Bronchial epithelial cell (primary cell): ENCODE measurements around the gene KNDC1. TPM values are rescaled to one million over a fixed set of nuclear protein-coding genes. Genes with fewer than 3 reads are reported as not detected.
"Not testable (repeated sequence)": the region's sequence is repeated elsewhere in the genome, so short reads cannot be mapped to it uniquely, and the experiment has no call there.

Experiments
- DNase-seq: peaks from one replicate; pipeline ENCODE4 v3.0.0-alpha.2; 2010; ENCODE audit warnings: low read depth
- FAIRE-seq: peaks from 2 replicates; lab custom pipeline; 2011; peaks lifted over from hg19 to GRCh38; lab: Jason Lieb, UNC
- H3K27me3 ChIP-seq: 2 replicates; pipeline ENCODE4 v1.5.1; 2011; ENCODE audit warnings: low read length; ENCODE audit not compliant: control insufficient read depth, insufficient read depth
- H3K36me3 ChIP-seq: 2 replicates; pipeline ENCODE4 v1.5.1; 2011; ENCODE audit warnings: low read length; ENCODE audit not compliant: control insufficient read depth, insufficient read depth
- H3K4me3 ChIP-seq: 2 replicates; pipeline ENCODE4 v1.5.1; 2011; ENCODE audit warnings: mild to moderate bottlenecking, low read depth, low read length, control low read depth
- total RNA-seq: library from RNA; depleted of rRNA; stranded (reverse); fragments of >200 nt; gene quantifications from 2 replicates; pipeline ENCODE4 v1.2.1, GENCODE V29; 2014
- TF ChIP-seq, protein P1 (sequence below): IDR thresholded peaks from 2 replicates; pipeline ENCODE4 v1.5.1; 2011; ENCODE audit warnings: mild to moderate bottlenecking, moderate library complexity, low read length, control low read depth, inconsistent platforms; ENCODE audit not compliant: insufficient read depth, severe bottlenecking

The KNDC1 gene
- total RNA-seq, 1 donor from 2014 or later: under 0.01 TPM

DNA sequence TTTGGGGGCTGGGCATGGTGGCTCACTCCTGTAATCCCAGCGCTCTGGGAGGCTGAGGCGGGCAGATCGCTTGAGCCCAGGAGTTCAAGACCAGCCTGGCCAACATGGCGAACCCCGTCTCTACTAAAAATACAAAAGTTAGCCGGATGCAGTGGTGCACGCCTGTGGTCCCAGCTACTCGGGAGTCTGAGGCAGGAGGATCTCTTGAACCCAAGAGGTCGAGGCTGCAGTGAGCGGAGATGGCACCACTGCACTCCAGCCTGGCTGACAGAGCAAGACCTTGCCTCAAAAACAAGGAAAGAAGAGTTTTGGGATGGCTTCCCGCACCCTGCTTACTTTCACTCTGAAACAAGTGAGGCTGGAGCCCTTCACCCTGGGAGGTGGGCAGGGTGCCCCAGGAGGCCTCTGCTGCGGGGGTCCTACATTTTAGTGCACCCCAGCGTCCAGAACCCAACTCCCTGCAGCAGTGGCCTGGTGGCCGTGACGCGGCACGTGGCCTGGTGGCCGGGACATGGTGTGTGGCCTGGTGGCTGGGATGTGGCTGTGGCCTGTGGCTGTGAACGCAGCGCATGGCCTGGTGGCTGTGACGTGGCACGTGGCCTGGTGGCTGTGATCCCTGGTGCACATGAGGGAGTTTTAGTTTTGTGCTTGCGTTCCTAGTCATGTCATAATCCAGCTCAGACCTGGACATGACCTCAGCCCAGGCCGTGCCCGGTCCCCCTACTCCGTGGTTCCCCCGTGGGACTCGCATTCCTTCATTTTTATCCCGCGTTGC is 9.3 kb downstream of the KNDC1 start:
- Histone ChIP-seq H3K36me3 (no peaks in the 10 kb centered on the region), H3K4me3 (no peak overlapping the region), H3K27me3 (no peaks in the 10 kb centered on the region)
- DNase-seq (no peak), FAIRE-seq (no peak)
- TF ChIP-seq, protein P1, sequence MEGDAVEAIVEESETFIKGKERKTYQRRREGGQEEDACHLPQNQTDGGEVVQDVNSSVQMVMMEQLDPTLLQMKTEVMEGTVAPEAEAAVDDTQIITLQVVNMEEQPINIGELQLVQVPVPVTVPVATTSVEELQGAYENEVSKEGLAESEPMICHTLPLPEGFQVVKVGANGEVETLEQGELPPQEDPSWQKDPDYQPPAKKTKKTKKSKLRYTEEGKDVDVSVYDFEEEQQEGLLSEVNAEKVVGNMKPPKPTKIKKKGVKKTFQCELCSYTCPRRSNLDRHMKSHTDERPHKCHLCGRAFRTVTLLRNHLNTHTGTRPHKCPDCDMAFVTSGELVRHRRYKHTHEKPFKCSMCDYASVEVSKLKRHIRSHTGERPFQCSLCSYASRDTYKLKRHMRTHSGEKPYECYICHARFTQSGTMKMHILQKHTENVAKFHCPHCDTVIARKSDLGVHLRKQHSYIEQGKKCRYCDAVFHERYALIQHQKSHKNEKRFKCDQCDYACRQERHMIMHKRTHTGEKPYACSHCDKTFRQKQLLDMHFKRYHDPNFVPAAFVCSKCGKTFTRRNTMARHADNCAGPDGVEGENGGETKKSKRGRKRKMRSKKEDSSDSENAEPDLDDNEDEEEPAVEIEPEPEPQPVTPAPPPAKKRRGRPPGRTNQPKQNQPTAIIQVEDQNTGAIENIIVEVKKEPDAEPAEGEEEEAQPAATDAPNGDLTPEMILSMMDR: no peak

DNA sequence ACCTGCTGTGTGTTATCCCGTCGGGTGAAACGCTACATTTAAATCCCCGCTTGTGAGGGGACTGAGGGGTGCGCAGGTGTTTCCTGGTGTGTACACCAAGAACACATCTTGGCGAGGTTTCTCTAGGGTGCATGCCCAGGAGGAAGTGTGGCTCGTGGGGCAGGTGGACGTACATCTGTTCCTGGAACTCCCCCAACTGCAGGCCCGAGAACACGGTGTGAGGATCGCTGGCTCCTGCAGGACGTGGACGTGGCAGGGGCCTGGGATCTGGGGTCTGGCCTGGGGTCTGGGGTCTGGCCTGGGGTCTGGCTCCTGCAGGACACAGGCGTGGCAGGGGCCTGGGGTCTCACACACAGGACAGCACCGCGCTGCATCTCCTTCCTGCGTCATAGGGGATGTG is 10.1 kb downstream of the KNDC1 start:
- FAIRE-seq: no peak
- Histone ChIP-seq H3K4me3 (no peak overlapping the region), H3K36me3 (no peaks in the 10 kb centered on the region), H3K27me3 (no peaks in the 10 kb centered on the region)
- TF ChIP-seq, protein P1: no peak
- DNase-seq: no peak

DNA sequence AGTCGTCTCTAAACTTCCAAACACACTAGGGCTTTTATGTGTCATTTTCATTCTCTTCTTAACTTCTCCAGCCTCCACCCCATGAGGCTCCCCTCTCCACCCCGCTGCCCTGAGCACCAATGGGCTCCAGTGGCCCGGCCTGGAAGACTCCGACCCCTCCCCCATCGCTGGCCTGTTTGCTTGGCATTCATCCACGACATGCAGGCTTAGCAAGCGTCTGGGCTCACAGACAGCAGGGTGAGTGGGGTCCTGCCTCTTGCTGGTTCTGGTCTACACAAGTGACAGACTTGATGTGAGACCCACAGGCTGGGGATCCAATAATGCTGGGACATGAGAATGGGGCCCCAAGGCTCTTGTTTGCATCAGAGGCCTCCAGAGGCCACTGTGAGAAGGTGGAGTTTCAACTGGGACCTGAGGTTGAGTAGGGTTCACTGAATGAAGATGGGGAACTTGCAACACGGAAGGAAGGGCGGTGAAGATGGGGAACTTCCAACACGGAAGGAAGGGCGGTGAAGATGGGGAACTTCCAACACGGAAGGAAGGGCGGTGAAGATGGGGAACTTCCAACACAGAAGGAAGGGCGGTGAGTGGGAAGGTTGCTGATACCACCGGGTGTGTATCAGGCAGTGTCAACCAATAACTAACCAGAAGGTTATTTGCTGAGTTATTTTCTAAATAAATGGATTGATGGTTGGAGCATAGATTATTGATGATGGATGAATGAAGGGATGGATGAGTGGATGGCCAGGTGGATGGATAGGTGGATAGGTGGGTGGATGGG is 14.0 kb downstream of the KNDC1 start:
- FAIRE-seq (no peak), DNase-seq (no peak)
- Histone ChIP-seq H3K4me3 (no peak overlapping the region), H3K36me3 (no peaks in the 10 kb centered on the region), H3K27me3 (no peaks in the 10 kb centered on the region)
- TF ChIP-seq, protein P1: no peak

DNA sequence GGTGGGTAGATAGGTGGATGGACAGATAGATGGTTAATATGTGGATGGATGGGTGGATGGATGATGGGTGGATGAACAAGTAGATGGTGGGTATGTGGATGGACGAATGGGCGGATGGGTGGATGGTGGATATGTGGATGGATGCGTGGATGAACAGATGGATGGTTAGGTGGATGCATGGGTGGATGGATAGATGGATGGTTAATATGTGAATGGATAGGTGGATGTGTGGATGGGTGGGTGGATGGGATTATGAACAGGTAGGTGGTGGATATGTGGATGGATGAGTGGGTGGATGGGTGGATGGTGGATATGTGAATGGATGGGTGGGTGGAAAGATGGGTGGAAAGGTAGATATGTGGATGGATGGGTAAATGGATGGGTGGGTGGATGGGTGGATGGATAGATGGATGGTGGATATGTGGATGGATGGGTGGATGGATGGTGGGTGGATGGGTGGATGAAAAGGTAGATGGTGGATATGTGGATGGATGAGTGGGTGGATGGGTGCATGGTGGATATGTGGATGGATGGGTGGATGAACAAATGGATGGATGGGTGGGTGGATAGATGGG is 14.8 kb downstream of the KNDC1 start:
- Histone ChIP-seq H3K36me3 (no peaks in the 10 kb centered on the region), H3K4me3 (no peak overlapping the region), H3K27me3 (no peaks in the 10 kb centered on the region)
- TF ChIP-seq, protein P1: no peak
- FAIRE-seq (no peak), DNase-seq (no peak)

DNA sequence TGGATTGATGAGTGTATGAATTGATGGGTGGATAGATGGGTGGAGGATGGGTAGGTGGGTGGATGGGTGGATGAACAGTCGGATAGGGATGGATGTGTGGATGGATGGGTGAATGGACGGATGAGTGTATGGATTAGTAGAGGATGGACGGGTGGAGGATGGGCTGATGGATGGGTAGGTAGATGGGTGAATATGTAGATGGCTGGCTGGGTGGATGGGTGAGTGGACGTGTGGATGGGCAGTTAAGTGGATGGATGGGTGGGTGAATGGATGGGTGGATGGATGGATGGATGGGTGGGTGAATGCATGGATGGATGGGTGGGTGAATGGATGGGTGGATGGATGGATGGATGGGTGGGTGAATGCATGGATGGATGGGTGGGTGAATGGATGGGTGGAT is 15.6 kb downstream of the KNDC1 start:
- not testable (repeated sequence) for FAIRE-seq, DNase-seq, H3K4me3 ChIP-seq, H3K36me3 ChIP-seq, H3K27me3 ChIP-seq

DNA sequence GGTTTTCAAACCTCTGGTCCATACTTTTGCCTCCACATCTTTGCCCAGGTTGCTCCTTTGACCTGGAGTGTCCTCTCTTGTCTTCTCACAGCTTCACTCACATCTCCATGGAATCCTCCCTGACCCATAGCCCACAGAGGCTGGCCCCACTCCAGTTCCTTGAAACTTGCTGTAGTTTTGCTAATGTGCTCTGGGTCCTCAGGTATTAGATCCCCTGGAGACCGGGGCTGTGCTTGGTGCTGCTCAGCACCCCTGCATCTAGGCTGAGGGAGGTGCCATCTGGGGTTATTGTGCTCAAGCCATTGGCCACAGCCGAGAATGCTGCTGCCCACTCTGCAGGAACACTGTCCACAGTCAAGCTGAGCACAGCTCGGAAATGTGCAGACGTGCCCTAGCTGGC is 16.5 kb downstream of the KNDC1 start:
- FAIRE-seq (no peak), DNase-seq (no peak)
- no peaks in the 10 kb centered on the region for H3K27me3 ChIP-seq
- H3K36me3 ChIP-seq: no peaks in the 10 kb centered on the region
- TF ChIP-seq, protein P1: no peak
- no peak overlapping the region for H3K4me3 ChIP-seq
